Cardiac muscle cell (in vitro differentiated cells and primary cell): ENCODE measurements around the gene INPP5A. TPM values are rescaled to one million over a fixed set of nuclear protein-coding genes. Genes with fewer than 3 reads are reported as not detected.
A peak's percentile ranks its signal among the peaks of the same experiment; 100 is the strongest.

Source experiments
- DNase-seq, 2 donors: peaks; one replicate each; pipeline versions ENCODE4 v3.0.0 to v3.0.0-alpha.2; 2010 to 2017; ENCODE audit warnings: low read depth in 1 of 2, low spot score in 1 of 2
- H3K27ac ChIP-seq: fragments of 200-600 bp; sonication (generic); 2 replicates; pipeline ENCODE4 v1.5.1; 2016
- H3K27me3 ChIP-seq: fragments of 200-600 bp; sonication (generic); 2 replicates; pipeline ENCODE4 v1.6.0; 2016; ENCODE audit warnings: control low read depth
- H3K36me3 ChIP-seq: fragments of 200-600 bp; sonication (generic); 2 replicates; pipeline ENCODE4 v1.5.1; 2016; ENCODE audit warnings: control low read depth
- H3K4me1 ChIP-seq: fragments of 200-600 bp; sonication (generic); 2 replicates; pipeline ENCODE4 v1.8.1; 2017; ENCODE audit warnings: low read depth, mild to moderate bottlenecking, mixed run types
- H3K4me3 ChIP-seq: fragments of 200-600 bp; sonication (generic); 2 replicates; pipeline ENCODE4 v1.5.1; 2016; ENCODE audit warnings: mild to moderate bottlenecking
- H3K9me3 ChIP-seq: fragments of 200-600 bp; sonication (generic); 2 replicates; pipeline ENCODE4 v1.5.1; 2017; ENCODE audit warnings: low read depth, mild to moderate bottlenecking, control low read depth
- polyA plus RNA-seq: library from polyadenylated mRNA; unstranded; fragments of >200 nt; fragmentation: Nextera tagmentation; extraction: Ambion mirVana; gene quantifications from 2 replicates; pipeline ENCODE4 v1.2.1, GENCODE V29; 2016
- total RNA-seq: library from RNA; depleted of rRNA; stranded (reverse); fragments of >200 nt; gene quantifications from 2 replicates; pipeline ENCODE4 v1.2.3, GENCODE V29; 2016
- TF ChIP-seq, protein P1 (sequence below): IDR thresholded peaks from 2 replicates; pipeline ENCODE4 v1.5.1; 2012; ENCODE audit warnings: low read depth, mild to moderate bottlenecking, low read length

The INPP5A gene
- total and polyA plus RNA-seq, 2 experiments from 2014 or later, result 87.0 to 90.4 TPM

DNA sequence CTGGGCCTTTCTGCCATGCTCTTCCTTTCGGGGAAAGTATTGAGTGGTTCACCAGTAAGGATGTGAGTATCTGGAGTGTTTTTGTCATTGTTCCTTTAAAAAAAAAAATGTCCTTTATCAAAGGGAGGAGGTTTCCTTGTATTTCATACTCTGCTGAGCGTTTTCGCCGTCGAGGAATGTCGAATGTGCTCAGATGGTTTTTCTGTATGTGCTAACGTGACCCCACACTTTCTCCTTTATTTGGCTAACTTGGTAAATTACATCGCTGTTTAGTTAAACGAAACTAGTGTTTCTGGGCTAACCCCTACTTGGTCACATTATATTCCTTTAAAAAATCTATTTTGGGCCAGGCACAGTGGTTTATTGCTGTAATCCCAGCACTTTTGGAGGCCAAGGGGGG, 45.9 kb downstream of the INPP5A start:
- peaks cover 15% of the 10 kb centered on the region for H3K4me1 ChIP-seq
- no peaks in the 10 kb centered on the region for H3K9me3 ChIP-seq
- DNase-seq, result no peak
- no peak overlapping the region for H3K27ac ChIP-seq
- H3K27me3 ChIP-seq, result no peaks in the 10 kb centered on the region
- no peaks in the 10 kb centered on the region for H3K36me3 ChIP-seq
- H3K4me3 ChIP-seq, result no peak overlapping the region
- TF ChIP-seq, protein P1, sequence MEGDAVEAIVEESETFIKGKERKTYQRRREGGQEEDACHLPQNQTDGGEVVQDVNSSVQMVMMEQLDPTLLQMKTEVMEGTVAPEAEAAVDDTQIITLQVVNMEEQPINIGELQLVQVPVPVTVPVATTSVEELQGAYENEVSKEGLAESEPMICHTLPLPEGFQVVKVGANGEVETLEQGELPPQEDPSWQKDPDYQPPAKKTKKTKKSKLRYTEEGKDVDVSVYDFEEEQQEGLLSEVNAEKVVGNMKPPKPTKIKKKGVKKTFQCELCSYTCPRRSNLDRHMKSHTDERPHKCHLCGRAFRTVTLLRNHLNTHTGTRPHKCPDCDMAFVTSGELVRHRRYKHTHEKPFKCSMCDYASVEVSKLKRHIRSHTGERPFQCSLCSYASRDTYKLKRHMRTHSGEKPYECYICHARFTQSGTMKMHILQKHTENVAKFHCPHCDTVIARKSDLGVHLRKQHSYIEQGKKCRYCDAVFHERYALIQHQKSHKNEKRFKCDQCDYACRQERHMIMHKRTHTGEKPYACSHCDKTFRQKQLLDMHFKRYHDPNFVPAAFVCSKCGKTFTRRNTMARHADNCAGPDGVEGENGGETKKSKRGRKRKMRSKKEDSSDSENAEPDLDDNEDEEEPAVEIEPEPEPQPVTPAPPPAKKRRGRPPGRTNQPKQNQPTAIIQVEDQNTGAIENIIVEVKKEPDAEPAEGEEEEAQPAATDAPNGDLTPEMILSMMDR, result no peak

DNA sequence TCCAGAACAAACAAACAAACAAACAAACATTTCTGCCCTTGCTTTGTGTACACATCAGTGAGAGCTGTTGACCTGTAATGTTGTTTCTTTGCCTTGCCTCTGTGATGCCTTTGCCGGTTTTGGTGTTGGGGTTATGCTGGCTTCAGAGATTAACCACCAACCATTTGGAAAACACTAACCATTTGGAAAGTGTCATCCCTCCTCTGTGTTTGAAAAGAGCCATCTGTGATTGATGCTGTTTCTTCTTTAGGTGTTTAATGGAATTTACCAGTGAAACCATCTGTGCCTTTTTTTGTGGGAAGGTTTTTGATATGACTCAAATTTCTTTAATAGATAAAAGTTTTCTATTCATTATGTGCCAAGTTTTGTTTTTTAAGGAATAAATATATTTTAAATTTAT, 46.5 kb downstream of the INPP5A start:
- TF ChIP-seq, protein P1, result no peak
- Histone ChIP-seq H3K4me1 (peaks cover 15% of the 10 kb centered on the region), H3K4me3 (no peak overlapping the region), H3K27ac (no peak overlapping the region), H3K36me3 (no peaks in the 10 kb centered on the region), H3K9me3 (no peaks in the 10 kb centered on the region), H3K27me3 (no peaks in the 10 kb centered on the region)
- DNase-seq, result no peak

DNA sequence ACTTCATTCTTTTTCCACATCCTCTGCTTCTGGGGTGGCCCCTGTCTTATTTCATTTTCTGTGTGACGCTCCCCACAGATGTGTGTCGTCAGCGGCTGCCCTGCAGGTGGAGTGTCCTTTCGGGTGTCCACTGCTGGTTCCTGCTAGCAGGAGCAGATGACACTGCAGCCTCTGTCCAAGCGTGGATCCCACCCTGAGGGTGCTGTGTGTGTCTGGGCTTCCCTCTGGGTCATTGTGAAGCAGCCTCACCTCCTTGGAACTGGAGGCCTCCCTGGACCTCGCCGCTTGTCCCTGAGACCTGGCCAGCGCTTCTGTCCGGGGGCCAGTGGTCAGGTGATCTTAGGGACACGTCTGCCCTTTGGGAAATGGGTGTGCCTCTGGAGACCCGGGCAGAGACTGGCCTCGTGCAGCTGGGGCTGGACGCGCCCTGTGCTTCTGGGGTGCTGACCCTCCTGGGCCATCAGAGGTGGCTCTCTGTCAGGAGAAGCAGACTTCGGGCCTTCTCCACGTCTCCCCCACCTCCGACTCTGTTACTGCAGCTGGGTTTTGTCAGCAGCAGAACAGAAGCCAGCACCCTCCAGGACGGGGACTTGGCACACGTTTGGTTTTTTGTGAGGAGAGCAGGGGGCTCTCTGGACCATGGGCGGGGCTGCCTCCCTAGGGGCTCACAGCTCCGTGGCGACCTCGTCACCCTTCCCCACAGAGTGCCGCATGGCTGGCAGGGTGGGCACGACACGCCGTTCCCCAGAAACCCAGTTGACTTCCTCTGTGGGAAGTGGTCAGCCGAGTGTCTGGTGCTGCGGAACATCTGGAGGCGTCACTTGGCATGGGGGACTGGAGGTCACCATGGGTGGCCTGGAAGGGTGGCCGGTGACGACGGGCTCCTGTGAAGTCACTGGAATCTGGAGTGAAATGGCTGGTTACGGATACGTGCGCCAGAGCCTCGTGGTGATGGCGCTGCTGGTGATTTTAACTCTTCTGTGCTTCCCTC, 48.4 kb downstream of the INPP5A start:
- Histone ChIP-seq H3K36me3 (no peaks in the 10 kb centered on the region), H3K4me1 (peaks cover 13% of the 10 kb centered on the region), H3K27ac (peak overlapping the region; percentile 12), H3K4me3 (no peak overlapping the region), H3K9me3 (no peaks in the 10 kb centered on the region), H3K27me3 (no peaks in the 10 kb centered on the region)
- TF ChIP-seq, protein P1, result no peak
- DNase-seq, result peak in 1 of 2 donors; percentile 19

DNA sequence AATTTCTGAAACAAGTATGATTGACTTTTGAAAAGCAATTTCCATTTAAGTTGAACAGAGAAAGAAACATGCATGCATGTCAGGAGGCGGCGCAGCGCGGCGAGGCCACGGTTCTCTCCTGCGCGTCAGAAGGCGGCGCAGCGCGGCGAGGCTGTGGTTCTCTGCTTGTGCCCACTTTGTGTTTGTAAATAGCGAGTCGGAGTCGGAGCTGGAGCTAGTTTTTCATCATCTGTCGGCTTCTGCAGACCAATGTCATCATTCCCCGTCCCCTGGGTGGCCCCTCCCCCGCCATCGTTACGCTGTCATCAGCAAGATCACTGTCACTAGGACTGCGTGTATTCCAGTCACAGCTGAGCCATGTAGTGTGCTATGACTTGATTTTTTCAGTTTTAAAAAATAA, 49.2 kb downstream of the INPP5A start:
- DNase-seq, result no peak
- H3K9me3 ChIP-seq, result no peaks in the 10 kb centered on the region
- TF ChIP-seq, protein P1, result no peak
- H3K27ac ChIP-seq, result no peak overlapping the region
- no peak overlapping the region for H3K4me3 ChIP-seq
- H3K4me1 ChIP-seq, result peaks cover 16% of the 10 kb centered on the region
- no peaks in the 10 kb centered on the region for H3K27me3 ChIP-seq
- no peaks in the 10 kb centered on the region for H3K36me3 ChIP-seq

DNA sequence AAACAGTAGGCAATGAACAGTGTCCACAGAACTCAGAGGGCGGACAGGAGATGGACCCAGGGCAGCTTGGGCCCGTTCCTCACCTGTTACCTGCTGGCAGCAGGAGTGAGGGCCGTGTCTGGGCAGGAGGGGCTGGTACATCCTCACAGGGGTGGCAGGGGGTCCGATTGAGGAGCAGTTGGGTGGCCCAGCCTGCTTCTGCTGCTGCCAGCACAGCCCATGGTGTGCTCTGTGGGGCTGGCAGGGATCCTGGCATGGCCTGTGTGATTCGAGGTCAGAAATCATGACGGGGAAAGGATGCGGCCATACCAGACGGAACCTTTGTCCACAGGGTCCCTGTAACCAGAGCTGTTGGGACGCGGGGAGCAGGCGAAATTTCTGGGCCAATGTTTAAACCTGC, 49.6 kb downstream of the INPP5A start:
- TF ChIP-seq, protein P1, result no peak
- Histone ChIP-seq H3K4me3 (no peak overlapping the region), H3K36me3 (no peaks in the 10 kb centered on the region), H3K27ac (peak overlapping the region; percentile 29), H3K4me1 (peaks cover 16% of the 10 kb centered on the region), H3K27me3 (no peaks in the 10 kb centered on the region), H3K9me3 (no peaks in the 10 kb centered on the region)
- no peak for DNase-seq
